Endothelial cell of umbilical vein (primary cell): ENCODE measurements around the gene EP300. TPM values are rescaled to one million over a fixed set of nuclear protein-coding genes. Genes with fewer than 3 reads are reported as not detected.

Source experiments
- BruUV-seq: library from RNA; stranded (reverse); fragments of 400-500 nt; replicated peaks from 2 replicates; lab custom pipeline; 2021; lab: Mats Ljungman, UMichigan
- CTCF ChIA-PET: fragments of 300-600, 350-600 bp; sonication (Branson Sonifier 250); formaldehyde crosslinking; loops from one replicate; lab custom pipeline; 2021; ENCODE audit warnings: antibody characterized with exemption, inconsistent platforms; lab: Charles Lee
- POLR2A ChIA-PET: fragments of 300-600, 350-600 bp; sonication (Branson Sonifier 250); formaldehyde crosslinking; loops from one replicate; lab custom pipeline; 2021; ENCODE audit warnings: antibody characterized with exemption, inconsistent platforms; lab: Charles Lee
- DNase-seq: peaks from one replicate; pipeline ENCODE4 v3.0.0-alpha.2; 2011; ENCODE audit warnings: low read depth, low spot score
- FAIRE-seq: peaks from 2 replicates; lab custom pipeline; 2011; peaks lifted over from hg19 to GRCh38; lab: Jason Lieb, UNC
- H2AFZ ChIP-seq: 2 replicates; pipeline ENCODE4 v1.6.0; 2012; ENCODE audit warnings: low read depth, low read length, control low read depth, inconsistent platforms
- H3K27ac ChIP-seq: 2 replicates; pipeline ENCODE4 v1.5.1; 2011; ENCODE audit warnings: low read depth, mild to moderate bottlenecking, control low read depth, low read length, moderate library complexity; ENCODE audit not compliant: insufficient read depth
- H3K27me3 ChIP-seq, 2 experiments: 2 replicates each; pipeline versions ENCODE4 v1.6.0 to v1.6.1; 2011; ENCODE audit warnings: low read length in 2 of 2, mixed read lengths in 1 of 2; ENCODE audit not compliant: control insufficient read depth in 2 of 2, insufficient read depth in 2 of 2
- H3K36me3 ChIP-seq, 2 experiments: 2 replicates in 1 of 2; 3 replicates in 1 of 2; pipeline ENCODE4 v1.5.1; 2011; ENCODE audit warnings: low read length in 2 of 2, mild to moderate bottlenecking in 1 of 2, moderate library complexity in 1 of 2; ENCODE audit not compliant: control insufficient read depth in 2 of 2, insufficient read depth in 2 of 2; ENCODE audit errors: extremely low read depth in 1 of 2
- H3K4me1 ChIP-seq: 3 replicates; pipeline ENCODE4 v1.5.1; 2011; ENCODE audit warnings: mild to moderate bottlenecking, low read length; ENCODE audit not compliant: control insufficient read depth, insufficient read depth; ENCODE audit errors: extremely low read depth
- H3K4me2 ChIP-seq: 2 replicates; pipeline ENCODE4 v1.6.1; 2011; ENCODE audit warnings: low read length, control low read depth, mixed read lengths; ENCODE audit not compliant: insufficient read depth
- H3K4me3 ChIP-seq, 3 experiments: fragments of 200-600 bp in 1 of 3; sonication (generic), shearing (Covaris generic) in 1 of 3; replicated peaks in 1 of 3; 2 replicates each; pipeline ENCODE4 v1.5.1; 2011 to 2016; ENCODE audit warnings: control low read depth in 3 of 3, low read length in 3 of 3, mild to moderate bottlenecking in 2 of 3, inconsistent platforms in 1 of 3, low read depth in 1 of 3, moderate library complexity in 1 of 3; ENCODE audit not compliant: insufficient read depth in 1 of 3
- H3K79me2 ChIP-seq: 2 replicates; pipeline ENCODE4 v1.6.0; 2012; ENCODE audit warnings: low read length, inconsistent platforms; ENCODE audit not compliant: control insufficient read depth, insufficient read depth
- H3K9ac ChIP-seq: replicated peaks from 2 replicates; pipeline ENCODE3; 2011; ENCODE audit warnings: low read length, control low read depth; ENCODE audit not compliant: insufficient read depth; ENCODE audit errors: extremely low read depth
- H3K9me1 ChIP-seq: replicated peaks from 3 replicates; pipeline ENCODE4 v1.6.0; 2011; ENCODE audit warnings: mild to moderate bottlenecking, low read length; ENCODE audit not compliant: control insufficient read depth, insufficient read depth; ENCODE audit errors: extremely low read depth
- H3K9me3 ChIP-seq: replicated peaks from 2 replicates; pipeline ENCODE4 v1.5.1; 2012; ENCODE audit warnings: low read length, inconsistent platforms; ENCODE audit not compliant: control insufficient read depth, insufficient read depth
- H4K20me1 ChIP-seq: replicated peaks from 2 replicates; pipeline ENCODE3; 2011; ENCODE audit warnings: mild to moderate bottlenecking, low read length; ENCODE audit not compliant: control insufficient read depth, insufficient read depth; ENCODE audit errors: extremely low read depth
- CTCF ChIP-seq, 2 donors: IDR thresholded peaks; 1 replicate in 1 of 2; 2 replicates in 1 of 2; pipeline ENCODE4 v1.5.1; 2011; ENCODE audit warnings: low read length in 2 of 2, mild to moderate bottlenecking in 2 of 2, moderate library complexity in 2 of 2, control low read depth in 1 of 2, inconsistent platforms in 1 of 2, low read depth in 1 of 2; ENCODE audit not compliant: insufficient read depth in 1 of 2; ENCODE audit errors: extremely low read depth in 1 of 2
- EZH2 ChIP-seq: IDR thresholded peaks from 2 replicates; pipeline ENCODE4 v1.6.1; 2012; ENCODE audit warnings: borderline replicate concordance, low read depth, mild to moderate bottlenecking, moderate library complexity, low read length, inconsistent platforms; ENCODE audit not compliant: severe bottlenecking
- FOS ChIP-seq: IDR thresholded peaks from 2 replicates; pipeline ENCODE4 v1.6.1; 2011; ENCODE audit warnings: mild to moderate bottlenecking, low read length, moderate library complexity, borderline replicate concordance; ENCODE audit not compliant: insufficient read depth
- GATA2 ChIP-seq: IDR thresholded peaks from 2 replicates; pipeline ENCODE4 v1.7.0; 2011; ENCODE audit warnings: low read depth, mild to moderate bottlenecking, moderate library complexity, mixed read lengths, low read length; ENCODE audit not compliant: insufficient read length, insufficient read depth
- JUN ChIP-seq: IDR thresholded peaks from 2 replicates; pipeline ENCODE4 v1.6.1; 2011; ENCODE audit warnings: borderline replicate concordance, low read depth; ENCODE audit not compliant: insufficient read length, insufficient read depth
- MAX ChIP-seq: IDR thresholded peaks from 2 replicates; pipeline ENCODE4 v1.6.1; 2011; ENCODE audit not compliant: insufficient read depth, insufficient read length
- MYC ChIP-seq: IDR thresholded peaks from one replicate; pipeline ENCODE4 v1.6.1; 2011; ENCODE audit warnings: mild to moderate bottlenecking, low read depth, low read length
- POLR2A ChIP-seq: IDR thresholded peaks from 2 replicates; pipeline ENCODE4 v1.6.1; 2012; ENCODE audit warnings: low read depth, mild to moderate bottlenecking, control low read depth, low read length
- POLR2AphosphoS5 ChIP-seq: IDR thresholded peaks from 2 replicates; pipeline ENCODE4 v1.6.1; 2012; ENCODE audit warnings: low read depth, mild to moderate bottlenecking, control low read depth, low read length, moderate library complexity; ENCODE audit not compliant: insufficient read depth
- dilution Hi-C: fragments of 300-500 bp; cut with MboI; formaldehyde crosslinking; loops from one replicate; pipeline ENCODE4 v1.15.0; 2019; ENCODE audit warnings: low sequenced_read_pairs; ENCODE audit not compliant: extremely low pct_ligation_motif_present
- intact Hi-C: fragments of 100-400 bp; cut with micrococcal nuclease; formaldehyde crosslinking; loops from one replicate; pipeline ENCODE4 v1.10.0; 2022
- polyA plus RNA-seq, 4 experiments: library from polyadenylated mRNA; depleted of rRNA in 3 of 4; stranded (reverse) in 3 of 4; unstranded in 1 of 4; fragments of >200 nt; gene quantifications; 2 replicates each; pipeline versions ENCODE4 v1.2.1 to v1.2.3, GENCODE V29; 2011 to 2012; ENCODE audit warnings: missing spikeins in 1 of 4
- total RNA-seq: library from RNA; stranded (reverse); gene quantifications from 2 replicates; pipeline ENCODE4 v1.2.3, GENCODE V29; 2021

EP300 gene
- total and polyA plus RNA-seq, 2 donors (not counting 3 experiments of a cell fraction or from before 2014, with no cell fraction given): 24.4 to 63.0 TPM

- intact Hi-C loops (loop anchor here (1.0 to 10.0 kb wide), 3 partner anchors 16 to 185 kb away; partner anchors contain the start of gene TEF), dilution Hi-C loops (no loop called here)
- no peak overlapping the region for H3K9ac ChIP-seq
- H3K4me3 ChIP-seq: peak overlapping the region; percentile 22 to 65 (median 31)
- ChIA-PET CTCF (interaction anchor here (1.3 to 2.8 kb wide), 3 partner anchors 20 to 275 kb away, joined by 5 to 23 read pairs (median 10); no protein-coding TSS in a partner anchor), POLR2A (interaction anchor here (0.9 kb wide), 1 partner anchor 41 kb away, joined by 3 read pairs; no protein-coding TSS in a partner anchor)
- BruUV-seq: no TSS peak
- H3K27me3 ChIP-seq: no peaks in the 10 kb centered on the region
- H3K36me3 ChIP-seq: no peaks in the 10 kb centered on the region
- DNase-seq (peak; percentile 75), FAIRE-seq (peak; percentile 62)
- H3K9me3 ChIP-seq: no peaks in the 10 kb centered on the region
- peak overlapping the region; percentile 81 for H3K4me2 ChIP-seq
- no peaks in the 10 kb centered on the region for H4K20me1 ChIP-seq
- peaks cover 5% of the 10 kb centered on the region for H3K4me1 ChIP-seq
- H3K9me1 ChIP-seq: no peaks in the 10 kb centered on the region
- no peaks in the 10 kb centered on the region for H3K79me2 ChIP-seq
- H2AFZ ChIP-seq: peak overlapping the region; percentile 99
- TF ChIP-seq CTCF (IDR thresholded peaks at IDR 0.05; ENCODE audit: extremely low read depth in 1 of 2, insufficient read depth in 1 of 2, low read depth in 1 of 2, low read length in 2 of 2) (peak in 1 of 2 donors; percentile 10), MYC (no peak), POLR2AphosphoS5 (peak; percentile 18), MAX (peak; percentile 65), EZH2 (no peak), POLR2A (no peak), JUN (no peak), FOS (no peak), GATA2 (no peak)
- no peak overlapping the region for H3K27ac ChIP-seq
Observed at GRCh38 chr22:41197038-41197972, 104.9 kb downstream of the EP300 start.
